A549 treated with RU486 at 1 μM for 4 hours (cell line): ENCODE data around the gene SLITRK2. TPM values are rescaled to one million over a fixed set of nuclear protein-coding genes. Genes with fewer than 3 reads are reported as not detected.

Experiments
- total RNA-seq: library from RNA; stranded (reverse); fragments of 200-300 nt; extraction: Qiagen RNA extraction; gene quantifications from 5 replicates; pipeline ENCODE4 v1.2.3, GENCODE V29; 2022; ENCODE audit warnings: low read depth

The SLITRK2 gene
- not detected in 5 replicates for total RNA-seq

DNA sequence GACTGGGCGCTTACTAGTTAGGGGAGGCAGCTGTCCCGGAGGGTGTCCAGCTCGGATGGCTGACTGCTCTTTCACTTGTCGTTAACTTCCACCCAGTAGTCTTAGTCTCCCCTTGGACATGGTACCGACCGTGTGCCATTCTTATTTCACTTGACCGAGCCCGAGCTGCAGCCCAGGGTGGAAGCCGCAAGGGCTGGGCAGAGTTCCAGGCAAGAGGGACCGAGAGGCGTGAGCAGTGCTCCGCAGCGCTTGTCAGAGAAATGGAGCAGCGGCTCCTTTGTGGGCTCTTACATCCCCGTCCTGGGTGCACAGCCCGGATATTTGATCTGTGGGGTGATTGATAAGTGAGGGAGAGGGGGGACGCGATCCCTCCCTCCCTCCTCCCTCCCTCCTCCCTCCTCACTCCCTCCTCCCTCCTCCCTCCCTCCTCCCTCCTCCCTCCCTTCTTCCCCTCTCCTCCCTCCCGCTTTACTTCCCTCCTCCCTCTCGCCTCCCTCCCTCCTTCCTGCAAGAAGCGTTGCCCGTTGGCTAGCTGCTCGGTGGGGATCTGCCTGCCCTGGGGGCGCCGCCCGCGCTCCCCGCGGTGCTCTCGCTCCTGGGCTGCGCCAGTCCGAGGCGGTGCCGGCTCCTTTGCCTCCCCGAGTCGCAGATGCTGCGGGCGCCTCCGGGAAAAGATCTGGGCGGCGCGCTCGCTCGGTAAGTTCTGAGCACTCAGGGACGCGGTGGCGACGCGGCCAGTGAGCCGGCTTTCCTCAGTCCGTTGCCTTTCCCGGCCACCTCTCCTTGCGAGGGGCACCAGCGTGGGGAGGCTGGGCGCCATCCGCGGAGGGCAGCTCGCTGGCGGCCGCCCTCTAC is at the start of gene SLITRK2:
SLITRK2 (plus strand) TSS at position 499 of the 855 bp plus-strand sequence. CDS start 4,597 bp downstream, outside the sequence.

